Measurements from ENCODE around the gene PPP6R3. TPM values are rescaled to one million over a fixed set of nuclear protein-coding genes. Genes with fewer than 3 reads are reported as not detected.
A peak's percentile ranks its signal among the peaks of the same experiment; 100 is the strongest.

The PPP6R3 gene
- total RNA-seq, 1 experiment from 2014 or later, result 140 TPM

DNA sequence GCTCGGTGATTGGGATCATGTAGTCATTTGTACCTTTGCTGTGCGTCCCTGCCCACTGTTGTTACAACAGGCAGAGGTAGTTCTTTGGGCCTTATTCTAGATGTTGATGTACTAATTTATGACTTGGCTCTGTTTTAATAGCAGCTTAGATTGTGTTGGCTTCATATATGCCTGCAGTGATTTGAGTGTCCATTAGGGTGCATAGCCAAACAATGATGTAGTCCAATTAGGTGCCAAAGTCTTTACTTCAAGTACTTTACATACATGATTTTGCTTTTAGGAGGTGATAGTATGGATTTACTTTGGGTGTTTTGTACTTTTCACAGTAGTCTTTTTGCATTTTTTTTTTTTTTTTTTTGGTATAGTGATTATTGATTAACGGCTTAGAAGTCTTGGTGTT lies 46.4 kb downstream of the PPP6R3 start:
- H3K9ac ChIP-seq (ENCODE audit: low read length), result no peak overlapping the region
- DNase-seq, result peak; percentile 61
- H4K20me1 ChIP-seq (ENCODE audit: insufficient read depth, low read depth, low read length), result peaks cover 46% of the 10 kb centered on the region
- H3K79me2 ChIP-seq (ENCODE audit: low read length), result peaks cover 100% of the 10 kb centered on the region
- H3K9me3 ChIP-seq (ENCODE audit: low read length), result no peaks in the 10 kb centered on the region
- H3K4me2 ChIP-seq (ENCODE audit: low read depth, low read length, poor library complexity, severe bottlenecking), result peak overlapping the region; percentile 55
- no peaks in the 10 kb centered on the region for H3K27me3 ChIP-seq (ENCODE audit: low read length)
- H3K4me1 ChIP-seq (ENCODE audit: low read length), result peaks cover 69% of the 10 kb centered on the region
- H3K9me2 ChIP-seq (replicated peaks; ENCODE audit: insufficient read depth, low read length), result no peaks in the 10 kb centered on the region
- H2AFZ ChIP-seq (ENCODE audit: low read length), result no peak overlapping the region
- peak overlapping the region; percentile 65 for H3K27ac ChIP-seq (ENCODE audit: low read length)
- H3K4me3 ChIP-seq (ENCODE audit: low read length), result no peak overlapping the region
- 0 out of 2 replicates have a peak, but pooled peaks cover 4% of the 10 kb centered on the region for H3K36me3 ChIP-seq (ENCODE audit: insufficient read depth, low read length)

DNA sequence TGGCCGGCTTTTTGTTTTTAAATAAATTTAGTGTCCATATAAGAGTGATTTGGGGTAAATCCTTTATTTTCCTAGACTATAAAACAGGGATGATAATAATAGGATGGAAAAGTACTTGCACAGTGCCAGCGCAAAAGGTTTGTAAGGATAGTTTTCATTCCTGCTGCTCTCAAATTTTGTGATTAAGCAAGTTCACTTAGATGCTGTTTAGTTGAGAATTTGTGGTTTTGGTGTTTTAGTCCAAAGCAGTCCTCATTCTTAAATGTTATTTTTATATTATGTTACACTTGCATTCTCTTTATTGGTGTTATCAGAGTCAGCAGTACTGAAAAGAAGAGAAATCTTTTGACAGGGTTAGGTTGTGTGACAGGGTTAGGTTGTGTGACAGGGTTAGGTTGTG lies 47.9 kb downstream of the PPP6R3 start:
- Histone ChIP-seq H3K4me1 (ENCODE audit: low read length) (peaks cover 55% of the 10 kb centered on the region), H3K27ac (ENCODE audit: low read length) (0 out of 2 replicates have a peak overlapping the region, but pooled peaks have one; percentile 17), H3K9me2 (replicated peaks; ENCODE audit: insufficient read depth, low read length) (no peaks in the 10 kb centered on the region), H3K27me3 (ENCODE audit: low read length) (no peaks in the 10 kb centered on the region), H3K4me2 (ENCODE audit: low read depth, low read length, poor library complexity, severe bottlenecking) (no peak overlapping the region), H3K9ac (ENCODE audit: low read length) (no peak overlapping the region), H3K9me3 (ENCODE audit: low read length) (no peaks in the 10 kb centered on the region), H4K20me1 (ENCODE audit: insufficient read depth, low read depth, low read length) (peaks cover 51% of the 10 kb centered on the region), H3K4me3 (ENCODE audit: low read length) (no peak overlapping the region), H2AFZ (ENCODE audit: low read length) (no peak overlapping the region), H3K79me2 (ENCODE audit: low read length) (peaks cover 100% of the 10 kb centered on the region), H3K36me3 (ENCODE audit: insufficient read depth, low read length) (peaks cover 16% of the 10 kb centered on the region)
- no peak for DNase-seq

DNA sequence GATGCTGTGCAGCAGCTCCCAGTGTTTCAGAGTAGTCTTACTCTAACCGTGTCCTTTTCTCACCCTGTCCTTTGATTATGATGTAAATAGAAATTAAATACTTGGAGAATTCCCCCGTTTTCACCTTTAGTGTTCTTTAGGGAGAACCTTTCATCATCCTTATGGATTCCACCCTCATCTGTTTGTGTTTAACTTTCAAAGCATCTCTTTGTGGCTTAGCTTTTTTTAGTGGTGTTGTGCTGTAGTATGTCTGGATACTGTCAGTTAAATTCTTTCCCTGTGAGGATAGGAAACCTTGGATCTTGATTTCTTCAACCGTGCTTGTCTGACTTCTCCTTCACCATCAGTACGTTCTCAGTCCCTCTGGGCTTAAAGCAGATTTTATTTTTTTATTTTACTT lies 48.5 kb downstream of the PPP6R3 start:
- H3K79me2 ChIP-seq (ENCODE audit: low read length), result peaks cover 100% of the 10 kb centered on the region
- no peak overlapping the region for H3K4me3 ChIP-seq (ENCODE audit: low read length)
- H3K27me3 ChIP-seq (ENCODE audit: low read length), result no peaks in the 10 kb centered on the region
- H3K4me2 ChIP-seq (ENCODE audit: low read depth, low read length, poor library complexity, severe bottlenecking), result no peak overlapping the region
- peaks cover 48% of the 10 kb centered on the region for H3K4me1 ChIP-seq (ENCODE audit: low read length)
- H3K9ac ChIP-seq (ENCODE audit: low read length), result no peak overlapping the region
- 0 out of 2 replicates have a peak overlapping the region, but pooled peaks have one; percentile 17 for H3K27ac ChIP-seq (ENCODE audit: low read length)
- peaks cover 21% of the 10 kb centered on the region for H3K36me3 ChIP-seq (ENCODE audit: insufficient read depth, low read length)
- H4K20me1 ChIP-seq (ENCODE audit: insufficient read depth, low read depth, low read length), result peaks cover 52% of the 10 kb centered on the region
- no peaks in the 10 kb centered on the region for H3K9me2 ChIP-seq (replicated peaks; ENCODE audit: insufficient read depth, low read length)
- H2AFZ ChIP-seq (ENCODE audit: low read length), result no peak overlapping the region
- no peak for DNase-seq
- H3K9me3 ChIP-seq (ENCODE audit: low read length), result no peaks in the 10 kb centered on the region

DNA sequence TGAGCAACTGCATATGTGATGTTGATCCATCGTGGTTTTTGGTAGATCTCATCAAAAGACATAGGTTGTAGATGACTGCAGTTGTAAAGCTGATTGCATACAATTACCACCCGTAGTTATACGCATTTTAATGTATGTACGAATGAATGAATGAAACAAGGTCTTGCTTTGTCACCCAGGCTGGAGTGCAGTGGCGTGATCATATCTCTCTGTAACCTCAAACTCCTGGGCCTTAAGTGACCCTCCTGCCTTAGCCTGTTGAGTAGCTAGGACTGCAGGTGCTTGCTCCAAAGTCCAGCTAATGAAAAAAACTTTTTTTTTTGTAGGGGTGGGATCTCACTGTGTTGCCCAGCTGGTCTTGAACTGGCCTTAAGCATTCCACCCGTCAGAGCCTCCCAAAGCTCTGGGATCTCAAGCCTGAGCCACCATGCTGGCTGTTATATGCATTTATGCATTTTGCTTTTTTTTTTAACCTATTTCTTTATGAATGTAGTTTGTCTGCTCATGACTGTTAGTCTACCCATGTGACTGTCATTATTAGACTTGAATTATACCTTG lies 53.5 kb downstream of the PPP6R3 start:
- H3K9me3 ChIP-seq (ENCODE audit: low read length), result no peaks in the 10 kb centered on the region
- peaks cover 32% of the 10 kb centered on the region for H4K20me1 ChIP-seq (ENCODE audit: insufficient read depth, low read depth, low read length)
- peaks cover 100% of the 10 kb centered on the region for H3K79me2 ChIP-seq (ENCODE audit: low read length)
- no peak overlapping the region for H3K4me3 ChIP-seq (ENCODE audit: low read length)
- H3K27me3 ChIP-seq (ENCODE audit: low read length), result no peaks in the 10 kb centered on the region
- H3K9me2 ChIP-seq (replicated peaks; ENCODE audit: insufficient read depth, low read length), result no peaks in the 10 kb centered on the region
- H3K4me2 ChIP-seq (ENCODE audit: low read depth, low read length, poor library complexity, severe bottlenecking), result no peak overlapping the region
- no peak overlapping the region for H3K27ac ChIP-seq (ENCODE audit: low read length)
- no peak overlapping the region for H3K9ac ChIP-seq (ENCODE audit: low read length)
- H3K4me1 ChIP-seq (ENCODE audit: low read length), result peaks cover 31% of the 10 kb centered on the region
- no peak overlapping the region for H2AFZ ChIP-seq (ENCODE audit: low read length)
- no peak for DNase-seq
- peaks cover 19% of the 10 kb centered on the region for H3K36me3 ChIP-seq (ENCODE audit: insufficient read depth, low read length)

DNA sequence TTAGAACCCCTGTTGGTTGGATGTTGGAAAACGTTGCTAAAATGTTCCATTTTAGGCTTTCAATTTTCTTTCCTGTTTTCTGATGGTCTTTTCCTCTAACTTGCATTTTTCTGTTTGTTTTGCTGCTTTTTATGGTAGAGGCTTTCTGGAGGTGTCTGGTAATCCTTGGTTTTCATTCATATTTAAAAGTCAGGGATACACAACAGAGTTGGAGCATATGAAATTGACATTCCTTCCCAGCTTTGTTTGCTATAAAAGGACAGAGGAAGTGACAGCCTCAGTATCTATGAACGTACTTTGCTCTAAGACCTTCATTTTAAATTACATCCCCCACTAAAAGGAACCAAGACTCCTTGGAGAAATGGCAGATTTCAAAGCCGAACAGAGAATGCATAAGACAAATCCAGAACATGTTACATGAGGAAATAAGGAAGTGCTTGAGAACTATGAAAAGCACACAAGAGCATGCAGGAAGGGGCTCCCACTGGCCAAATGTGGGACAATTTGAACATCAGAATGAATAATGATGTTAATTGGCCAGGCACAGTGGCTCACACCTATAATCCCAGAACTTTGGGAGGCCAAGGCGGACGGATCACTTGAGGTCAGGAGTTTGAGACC lies 56.7 kb downstream of the PPP6R3 start:
- Histone ChIP-seq H2AFZ (ENCODE audit: low read length) (no peak overlapping the region), H3K79me2 (ENCODE audit: low read length) (peaks cover 100% of the 10 kb centered on the region), H3K4me3 (ENCODE audit: low read length) (no peak overlapping the region), H3K9me2 (replicated peaks; ENCODE audit: insufficient read depth, low read length) (no peaks in the 10 kb centered on the region), H3K4me2 (ENCODE audit: low read depth, low read length, poor library complexity, severe bottlenecking) (peak overlapping the region; percentile 0), H3K27me3 (ENCODE audit: low read length) (no peaks in the 10 kb centered on the region), H3K9ac (ENCODE audit: low read length) (no peak overlapping the region), H3K9me3 (ENCODE audit: low read length) (no peaks in the 10 kb centered on the region), H4K20me1 (ENCODE audit: insufficient read depth, low read depth, low read length) (peaks cover 20% of the 10 kb centered on the region), H3K36me3 (ENCODE audit: insufficient read depth, low read length) (peaks cover 47% of the 10 kb centered on the region), H3K4me1 (ENCODE audit: low read length) (peaks cover 42% of the 10 kb centered on the region), H3K27ac (ENCODE audit: low read length) (no peak overlapping the region)
- DNase-seq, result no peak

DNA sequence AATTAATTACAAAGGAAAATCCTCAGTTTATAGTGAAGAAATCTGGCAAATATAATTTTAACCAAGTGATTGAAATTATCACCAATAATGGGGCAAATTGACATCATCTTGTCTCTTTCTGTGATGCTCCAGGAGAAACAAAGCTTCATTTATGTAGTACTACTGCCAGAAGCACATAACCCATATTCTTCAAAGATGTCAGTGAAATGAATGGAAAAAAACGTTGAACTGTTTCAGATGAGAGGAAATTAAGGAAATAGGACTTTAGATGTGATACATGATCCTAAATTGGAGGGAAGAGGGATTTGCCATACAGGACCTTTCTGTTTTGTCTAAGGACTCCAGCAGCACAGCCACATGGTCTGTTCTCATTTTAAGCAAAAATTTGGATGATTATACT lies 57.6 kb downstream of the PPP6R3 start:
- peaks cover 100% of the 10 kb centered on the region for H3K79me2 ChIP-seq (ENCODE audit: low read length)
- H4K20me1 ChIP-seq (ENCODE audit: insufficient read depth, low read depth, low read length), result peaks cover 10% of the 10 kb centered on the region
- no peaks in the 10 kb centered on the region for H3K9me2 ChIP-seq (replicated peaks; ENCODE audit: insufficient read depth, low read length)
- no peak for DNase-seq
- H2AFZ ChIP-seq (ENCODE audit: low read length), result no peak overlapping the region
- H3K4me1 ChIP-seq (ENCODE audit: low read length), result peaks cover 42% of the 10 kb centered on the region
- H3K9ac ChIP-seq (ENCODE audit: low read length), result no peak overlapping the region
- no peak overlapping the region for H3K4me2 ChIP-seq (ENCODE audit: low read depth, low read length, poor library complexity, severe bottlenecking)
- no peak overlapping the region for H3K4me3 ChIP-seq (ENCODE audit: low read length)
- H3K36me3 ChIP-seq (ENCODE audit: insufficient read depth, low read length), result peaks cover 46% of the 10 kb centered on the region; the same call in 1 of the 2 replicates
- peak overlapping the region; percentile 38; the same call in 1 of the 2 replicates for H3K27ac ChIP-seq (ENCODE audit: low read length)
- no peaks in the 10 kb centered on the region for H3K27me3 ChIP-seq (ENCODE audit: low read length)
- H3K9me3 ChIP-seq (ENCODE audit: low read length), result no peaks in the 10 kb centered on the region

DNA sequence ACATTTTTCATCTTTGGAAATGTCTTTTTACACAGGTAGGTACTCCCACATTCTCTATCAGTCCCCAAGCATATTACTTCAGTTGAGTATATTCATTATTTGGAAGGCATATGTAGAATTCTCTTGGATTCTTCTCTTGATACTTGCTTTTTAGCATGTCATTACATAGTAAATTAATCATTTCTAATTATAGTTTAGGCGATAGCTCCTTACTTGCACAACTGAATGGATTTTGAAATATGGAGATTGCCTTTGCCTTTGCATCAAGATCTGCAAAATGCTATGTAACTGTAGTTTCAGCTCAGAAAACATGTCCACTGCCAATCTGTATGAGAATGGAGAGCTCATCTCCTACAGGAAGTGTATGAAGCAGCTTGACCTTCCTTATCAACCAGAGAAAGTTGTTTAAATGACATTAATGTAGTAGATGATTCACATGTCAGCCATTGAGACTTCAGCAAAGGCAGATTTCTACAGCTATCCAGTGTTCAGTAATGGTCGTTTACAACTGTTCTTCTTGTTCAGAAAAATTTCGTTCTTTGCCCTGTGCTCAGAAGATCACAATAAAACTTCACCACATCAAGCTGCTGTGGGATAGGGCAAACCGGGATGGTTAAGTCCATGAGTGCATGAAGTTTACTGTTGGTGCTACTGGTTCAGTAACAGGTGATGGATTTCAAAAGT lies 61.6 kb downstream of the PPP6R3 start:
- Histone ChIP-seq H2AFZ (ENCODE audit: low read length) (no peak overlapping the region), H4K20me1 (ENCODE audit: insufficient read depth, low read depth, low read length) (peaks cover 16% of the 10 kb centered on the region), H3K4me1 (ENCODE audit: low read length) (peaks cover 31% of the 10 kb centered on the region), H3K9ac (ENCODE audit: low read length) (no peak overlapping the region), H3K27me3 (ENCODE audit: low read length) (no peaks in the 10 kb centered on the region), H3K9me2 (replicated peaks; ENCODE audit: insufficient read depth, low read length) (no peaks in the 10 kb centered on the region), H3K79me2 (ENCODE audit: low read length) (peaks cover 100% of the 10 kb centered on the region), H3K36me3 (ENCODE audit: insufficient read depth, low read length) (peaks cover 64% of the 10 kb centered on the region; the same call in 1 of the 2 replicates), H3K4me3 (ENCODE audit: low read length) (no peak overlapping the region), H3K9me3 (ENCODE audit: low read length) (no peaks in the 10 kb centered on the region), H3K27ac (ENCODE audit: low read length) (no peak overlapping the region), H3K4me2 (ENCODE audit: low read depth, low read length, poor library complexity, severe bottlenecking) (no peak overlapping the region)
- no peak for DNase-seq

DNA sequence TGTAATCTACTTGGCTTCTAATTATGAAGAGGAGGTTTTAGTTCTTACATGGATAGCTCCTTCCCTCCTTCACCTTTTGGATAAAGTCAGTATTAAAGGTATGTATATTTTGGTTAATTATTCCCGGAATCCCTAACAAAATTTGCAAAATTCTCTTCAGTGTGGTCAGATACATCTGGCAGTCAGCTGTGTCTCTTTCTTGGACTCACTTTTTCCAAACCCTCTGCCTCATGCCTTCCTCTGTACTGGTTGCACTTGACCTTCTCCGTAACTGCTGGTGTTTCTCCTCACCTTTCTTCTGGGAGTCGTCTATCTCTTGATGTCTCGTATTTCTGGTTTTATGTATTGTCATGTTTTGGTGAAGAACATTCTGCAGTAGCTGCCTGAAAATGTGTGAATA lies 62.5 kb downstream of the PPP6R3 start:
- H3K4me3 ChIP-seq (ENCODE audit: low read length), result no peak overlapping the region
- H2AFZ ChIP-seq (ENCODE audit: low read length), result no peak overlapping the region
- peaks cover 20% of the 10 kb centered on the region for H4K20me1 ChIP-seq (ENCODE audit: insufficient read depth, low read depth, low read length)
- no peak overlapping the region for H3K9ac ChIP-seq (ENCODE audit: low read length)
- peaks cover 73% of the 10 kb centered on the region; the same call in 1 of the 2 replicates for H3K36me3 ChIP-seq (ENCODE audit: insufficient read depth, low read length)
- peaks cover 100% of the 10 kb centered on the region for H3K79me2 ChIP-seq (ENCODE audit: low read length)
- no peaks in the 10 kb centered on the region for H3K9me3 ChIP-seq (ENCODE audit: low read length)
- H3K27me3 ChIP-seq (ENCODE audit: low read length), result no peaks in the 10 kb centered on the region
- H3K27ac ChIP-seq (ENCODE audit: low read length), result no peak overlapping the region
- no peak for DNase-seq
- H3K4me2 ChIP-seq (ENCODE audit: low read depth, low read length, poor library complexity, severe bottlenecking), result no peak overlapping the region
- no peaks in the 10 kb centered on the region for H3K9me2 ChIP-seq (replicated peaks; ENCODE audit: insufficient read depth, low read length)
- H3K4me1 ChIP-seq (ENCODE audit: low read length), result peaks cover 22% of the 10 kb centered on the region
